ENCODE measurements around the gene UGT2A2.

GRCh38 chr4:69568787-69569186 is 70.7 kb downstream of the UGT2A2 start:
- TF ChIP-seq, protein P1, sequence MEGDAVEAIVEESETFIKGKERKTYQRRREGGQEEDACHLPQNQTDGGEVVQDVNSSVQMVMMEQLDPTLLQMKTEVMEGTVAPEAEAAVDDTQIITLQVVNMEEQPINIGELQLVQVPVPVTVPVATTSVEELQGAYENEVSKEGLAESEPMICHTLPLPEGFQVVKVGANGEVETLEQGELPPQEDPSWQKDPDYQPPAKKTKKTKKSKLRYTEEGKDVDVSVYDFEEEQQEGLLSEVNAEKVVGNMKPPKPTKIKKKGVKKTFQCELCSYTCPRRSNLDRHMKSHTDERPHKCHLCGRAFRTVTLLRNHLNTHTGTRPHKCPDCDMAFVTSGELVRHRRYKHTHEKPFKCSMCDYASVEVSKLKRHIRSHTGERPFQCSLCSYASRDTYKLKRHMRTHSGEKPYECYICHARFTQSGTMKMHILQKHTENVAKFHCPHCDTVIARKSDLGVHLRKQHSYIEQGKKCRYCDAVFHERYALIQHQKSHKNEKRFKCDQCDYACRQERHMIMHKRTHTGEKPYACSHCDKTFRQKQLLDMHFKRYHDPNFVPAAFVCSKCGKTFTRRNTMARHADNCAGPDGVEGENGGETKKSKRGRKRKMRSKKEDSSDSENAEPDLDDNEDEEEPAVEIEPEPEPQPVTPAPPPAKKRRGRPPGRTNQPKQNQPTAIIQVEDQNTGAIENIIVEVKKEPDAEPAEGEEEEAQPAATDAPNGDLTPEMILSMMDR (IDR thresholded peaks at IDR 0.05) = no peak
- no peak for TF ChIP-seq POLR2A (IDR thresholded peaks at IDR 0.05)

Measured in transverse colon (tissue), 3 donors.